ENCODE results near the gene MSX2.
"Not testable (repeated sequence)": the region's sequence is repeated elsewhere in the genome, so short reads cannot be mapped to it uniquely, and the experiment has no call there.

Gene MSX2

GRCh38 chr5:174733091-174733690 is 8.8 kb downstream of the MSX2 start:
- DNase-seq (ENCODE audit: low spot score) = no peak

DNA sequence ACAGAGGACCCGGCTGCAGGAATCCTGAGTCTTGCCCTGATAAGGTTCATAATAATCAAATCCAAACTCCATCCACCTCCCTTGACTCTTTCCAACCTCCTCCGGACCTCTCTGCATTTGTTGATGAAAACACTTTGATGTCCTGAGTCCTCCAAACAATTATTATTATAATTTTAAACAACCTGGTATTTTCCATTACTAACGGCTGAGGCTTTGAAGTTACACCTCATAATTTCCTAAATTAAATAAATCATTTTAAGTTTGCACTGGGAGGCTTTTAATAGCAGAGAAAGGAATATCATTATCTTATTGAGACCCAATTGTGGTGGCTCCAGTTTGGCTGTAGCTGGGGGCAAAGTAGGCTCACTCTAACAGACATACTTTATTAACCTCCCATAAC is 9.5 kb downstream of the MSX2 start:
- DNase-seq (ENCODE audit: low spot score) = no peak

DNA sequence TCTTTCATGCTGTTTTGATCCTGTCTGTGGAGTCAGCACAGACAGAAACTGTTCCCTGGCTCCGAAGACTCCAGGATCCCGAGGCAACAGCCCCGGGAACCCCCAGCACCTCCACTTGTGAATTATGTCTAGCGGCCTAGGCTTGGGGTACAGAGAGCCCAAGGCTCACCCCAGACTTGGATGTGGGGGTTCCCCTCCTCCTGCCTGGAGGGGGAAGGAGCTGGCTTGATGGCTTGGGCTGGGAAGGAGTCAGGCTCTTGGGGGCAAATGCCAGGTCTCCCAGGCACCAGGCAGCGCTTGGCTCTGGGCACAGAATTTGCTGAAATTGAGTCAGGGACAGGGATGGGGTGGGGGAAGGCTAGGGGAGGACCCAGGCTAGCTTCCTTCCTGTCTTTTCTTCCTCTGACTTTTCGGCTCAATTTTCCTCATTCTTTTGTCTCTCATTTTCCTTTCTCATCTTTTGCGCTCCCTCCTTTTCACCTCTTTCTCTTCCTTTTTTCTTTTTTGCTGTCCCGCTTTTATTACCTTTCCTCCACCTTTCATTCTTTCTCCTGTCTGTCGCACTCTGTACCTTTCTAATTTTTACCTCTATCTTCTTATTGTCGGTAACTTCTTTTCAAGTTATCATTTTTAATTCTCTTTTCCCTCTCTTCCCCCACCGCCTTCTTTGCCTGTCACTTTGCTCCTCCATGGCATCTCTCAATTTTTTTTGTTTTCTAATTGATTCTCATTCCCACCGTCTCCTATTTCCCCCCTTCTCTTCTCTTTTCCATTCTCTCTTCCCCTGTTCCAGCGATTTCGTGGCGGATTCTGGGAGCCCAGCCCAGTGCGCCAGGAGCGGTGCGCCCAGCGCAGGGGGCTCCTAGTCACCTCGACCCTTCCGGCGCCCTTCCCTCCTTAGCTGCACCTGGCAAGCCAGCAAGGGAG is 10.5 kb downstream of the MSX2 start:
- no peak for DNase-seq (ENCODE audit: low spot score)

GRCh38 chr5:174735498-174736330 is 11.3 kb downstream of the MSX2 start:
- DNase-seq (ENCODE audit: low spot score) = no peak

DNA sequence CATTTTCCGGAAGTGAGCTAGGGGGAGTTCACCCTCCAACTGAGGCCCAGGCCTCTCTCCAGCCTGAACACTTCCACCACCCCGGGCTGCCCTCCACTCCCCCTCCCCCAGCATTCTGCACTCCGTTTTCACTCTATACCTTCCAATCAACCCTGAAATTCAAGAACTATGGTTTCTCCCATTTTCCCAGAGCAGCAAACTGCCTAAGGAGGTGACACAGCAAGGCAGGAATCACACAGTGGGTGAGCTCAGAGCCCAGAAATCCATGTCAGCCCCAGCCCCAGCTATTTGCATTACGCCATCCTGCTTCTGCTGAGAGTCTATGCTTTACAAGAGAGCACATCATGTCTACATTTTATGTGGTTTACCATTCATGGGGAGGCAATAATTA is 11.9 kb downstream of the MSX2 start:
- DNase-seq (ENCODE audit: low spot score) = no peak

DNA sequence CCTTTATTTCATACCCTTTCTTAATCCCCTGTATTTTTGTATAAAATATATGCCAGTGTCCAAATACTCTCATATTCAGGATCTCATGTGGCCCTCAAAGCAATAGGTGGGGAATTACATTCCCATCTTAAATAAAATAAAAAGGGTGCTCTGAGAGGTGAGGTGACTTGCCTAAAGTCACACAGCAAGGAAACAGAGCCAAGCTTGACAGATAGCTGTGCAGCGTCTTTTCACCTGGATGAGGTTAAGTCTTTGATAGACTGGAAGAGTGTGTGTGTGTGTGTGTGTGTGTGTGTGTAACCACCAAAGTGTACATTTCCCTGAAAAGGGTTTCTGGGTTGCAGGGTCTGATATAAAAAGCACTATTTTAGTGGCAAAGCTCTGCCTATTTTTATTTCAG is 12.4 kb downstream of the MSX2 start:
- no peak for DNase-seq (ENCODE audit: low spot score)

- no peak for DNase-seq (ENCODE audit: low spot score)
These were observed 12.9 kb downstream of the MSX2 start for GRCh38 chr5:174737330-174737729.

DNA sequence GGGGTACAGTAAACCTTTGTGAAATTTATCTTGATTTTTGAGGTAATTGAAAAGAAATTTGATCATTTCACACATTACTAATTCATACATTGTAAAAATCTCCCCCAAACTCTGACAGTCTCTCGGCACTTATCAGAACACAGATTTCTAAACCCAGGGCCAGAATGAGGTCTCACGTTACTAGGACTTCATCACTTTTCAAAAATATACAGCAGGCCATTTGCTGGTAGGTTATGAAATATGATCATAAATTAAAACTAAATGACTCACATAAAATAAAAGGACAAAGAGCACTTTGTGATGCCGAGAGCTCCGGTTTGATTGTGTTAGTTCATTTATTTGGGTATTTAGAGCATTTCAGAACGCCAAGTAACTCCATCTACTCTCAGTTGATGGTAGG is 17.0 kb downstream of the MSX2 start:
- DNase-seq (ENCODE audit: low spot score) = no peak

- DNase-seq (ENCODE audit: low spot score) = no peak
These were observed 20.5 kb downstream of the MSX2 start for GRCh38 chr5:174744896-174745295.

DNA sequence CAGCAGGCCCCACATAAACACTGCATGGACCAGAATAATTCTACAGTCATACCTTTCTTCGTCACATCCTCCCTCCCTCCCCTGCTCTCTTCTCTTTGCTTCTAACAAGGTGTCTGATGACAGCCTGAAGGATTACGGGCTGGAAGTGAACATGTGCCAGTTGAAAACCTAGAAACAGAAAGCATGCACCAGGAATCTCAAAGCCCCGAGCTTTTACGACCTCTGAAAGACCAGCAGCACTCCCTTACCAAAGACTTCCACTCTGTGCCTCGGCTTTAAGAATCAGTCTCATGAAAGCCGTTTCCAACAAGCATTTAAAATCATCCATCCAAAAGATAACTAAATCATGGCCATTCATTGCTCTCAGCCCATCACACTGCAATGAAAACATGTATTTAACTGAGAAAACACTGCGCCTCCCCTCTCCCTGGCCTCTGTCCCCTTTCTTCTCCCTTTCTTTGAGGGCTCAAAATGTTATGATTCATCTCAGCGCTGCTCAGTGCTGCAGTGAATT is 21.3 kb downstream of the MSX2 start:
- DNase-seq (ENCODE audit: low spot score) = no peak

GRCh38 chr5:174750711-174751110 is 26.3 kb downstream of the MSX2 start:
- no peak for DNase-seq (ENCODE audit: low spot score)

DNA sequence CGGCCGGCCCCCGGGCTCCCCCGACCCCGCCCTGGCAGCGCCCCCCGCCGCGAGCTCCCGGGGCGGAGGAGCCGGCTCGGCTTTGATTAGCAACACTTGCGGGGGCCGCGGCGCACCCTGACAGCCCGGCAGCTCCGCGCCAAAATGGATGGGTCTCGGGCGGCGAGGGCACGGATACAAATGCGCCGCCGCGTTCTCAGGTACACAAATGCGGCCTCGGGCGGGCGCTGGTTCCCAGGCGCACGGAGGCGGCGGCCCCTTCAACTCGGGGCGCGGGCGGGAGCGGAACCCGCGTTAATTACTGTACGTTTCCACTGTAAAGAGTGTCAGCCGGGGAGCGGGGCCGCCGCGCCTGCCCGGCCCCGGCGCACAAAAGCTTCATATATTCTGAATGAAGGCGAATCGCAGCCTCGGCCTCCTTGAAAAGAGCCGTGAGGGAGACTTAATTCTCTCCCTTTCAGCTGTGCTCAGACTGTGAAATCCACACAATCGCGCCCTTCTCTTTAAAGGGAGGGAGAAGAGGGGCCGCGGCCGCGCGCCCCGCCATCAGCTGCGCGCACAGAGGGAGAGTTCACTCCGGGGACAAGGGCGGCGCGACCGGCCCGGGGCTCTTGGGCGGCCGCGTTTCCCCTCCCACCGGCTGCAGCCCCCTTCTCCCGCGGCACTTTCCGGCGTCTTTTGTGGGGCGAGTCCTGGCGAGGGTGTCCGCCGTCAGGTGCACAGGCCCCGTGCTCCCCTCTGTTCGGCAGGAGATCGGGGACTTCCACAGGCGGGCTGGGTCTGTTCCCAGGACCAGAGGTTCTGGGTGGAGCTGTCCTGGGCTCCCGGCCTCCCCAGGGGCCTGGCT is 27.0 kb downstream of the MSX2 start:
- no peak for DNase-seq (ENCODE audit: low spot score)

GRCh38 chr5:174752121-174752520 is 27.7 kb downstream of the MSX2 start:
- no peak for DNase-seq (ENCODE audit: low spot score)

DNA sequence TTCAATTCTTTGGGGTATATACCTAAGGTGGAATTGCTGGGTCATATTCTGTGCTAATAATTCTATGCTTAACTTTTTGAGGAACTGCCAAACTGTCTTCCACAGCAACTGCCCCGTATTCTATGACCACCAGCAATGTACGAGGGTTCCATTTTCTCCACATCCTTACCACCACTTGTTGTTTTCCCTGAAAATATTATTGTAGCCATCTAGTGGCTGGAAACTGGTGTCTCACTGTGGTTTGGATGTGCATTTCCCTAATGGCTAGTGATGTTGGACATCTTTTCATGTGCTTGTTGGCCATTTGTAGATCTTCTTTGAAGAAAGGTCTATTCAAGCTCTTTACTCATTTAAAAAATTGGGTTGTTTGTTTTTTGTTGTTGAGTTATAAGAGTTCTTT is 30.7 kb downstream of the MSX2 start:
- no peak for DNase-seq (ENCODE audit: low spot score)

- no peak for DNase-seq (ENCODE audit: low spot score)
These were observed 34.7 kb downstream of the MSX2 start for GRCh38 chr5:174759091-174759490.

GRCh38 chr5:174760721-174761120 is 36.3 kb downstream of the MSX2 start:
- no peak for DNase-seq (ENCODE audit: low spot score)

- not testable (repeated sequence) for DNase-seq (ENCODE audit: low spot score)
These were observed 37.0 kb downstream of the MSX2 start for GRCh38 chr5:174761341-174761740.

GRCh38 chr5:174764309-174764708 is 39.9 kb downstream of the MSX2 start:
- no peak for DNase-seq (ENCODE audit: low spot score)

DNA sequence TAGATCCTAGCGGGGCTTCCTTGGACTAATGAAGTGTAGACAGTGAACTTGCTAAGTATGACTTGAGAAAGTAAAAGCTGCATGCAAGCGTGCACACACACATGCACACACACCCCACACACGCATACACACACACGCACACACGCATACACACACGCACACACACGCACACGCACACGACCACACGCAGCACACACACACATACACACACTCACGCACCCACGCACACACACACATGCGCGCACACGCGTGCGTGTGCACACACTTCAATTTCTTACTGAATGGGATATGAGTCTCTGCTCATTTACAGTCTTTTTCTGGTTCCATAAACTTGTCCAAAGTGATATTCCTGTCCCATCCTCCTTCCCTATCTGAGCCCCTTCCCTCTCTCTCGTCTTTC is 41.2 kb downstream of the MSX2 start:
- DNase-seq (ENCODE audit: low spot score) = no peak

- no peak for DNase-seq (ENCODE audit: low spot score)
These were observed 43.3 kb downstream of the MSX2 start for GRCh38 chr5:174767670-174768069.

- DNase-seq (ENCODE audit: low spot score) = no peak
These were observed 44.6 kb downstream of the MSX2 start for GRCh38 chr5:174769005-174769404.

- no peak for DNase-seq (ENCODE audit: low spot score)
These were observed 49.0 kb downstream of the MSX2 start for GRCh38 chr5:174773371-174773770.
